ENCODE results near the gene PPIL3.
A peak's percentile ranks its signal among the peaks of the same experiment; 100 is the strongest.

Gene PPIL3

DNA sequence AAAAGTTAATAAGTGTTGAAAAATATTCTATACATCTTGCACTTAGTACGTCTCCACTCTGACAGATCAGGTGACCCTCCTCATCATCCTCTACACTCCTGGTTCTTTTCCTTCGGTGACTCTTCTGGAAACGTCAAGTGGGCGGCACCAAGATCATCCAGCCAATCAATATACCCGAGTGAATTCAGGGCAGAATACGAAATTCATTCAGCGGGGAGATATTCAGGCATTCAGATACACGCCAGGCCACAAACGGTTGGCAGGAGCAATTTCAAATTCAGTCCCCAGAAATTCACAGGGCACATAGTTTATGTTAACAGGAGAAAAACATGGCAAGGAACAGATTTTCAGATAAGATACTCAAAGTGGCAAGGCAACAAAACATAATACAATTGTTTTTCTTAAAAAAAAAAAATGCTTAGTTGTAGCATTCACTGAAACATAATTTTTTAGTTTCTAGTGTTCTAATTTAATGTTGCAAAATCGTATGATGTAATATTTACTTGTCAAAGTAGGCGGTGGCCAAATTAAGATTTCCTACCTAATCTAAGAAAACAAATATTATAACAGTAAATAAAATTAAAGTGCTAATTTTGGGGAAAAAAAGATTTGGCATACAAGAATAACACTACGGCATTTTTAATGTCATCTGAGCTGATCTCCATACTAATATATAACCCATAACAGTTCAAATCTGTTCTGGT lies 28.6 kb downstream of the PPIL3 start:
- peak; percentile 15 for DNase-seq (ENCODE audit: low read depth)

DNA sequence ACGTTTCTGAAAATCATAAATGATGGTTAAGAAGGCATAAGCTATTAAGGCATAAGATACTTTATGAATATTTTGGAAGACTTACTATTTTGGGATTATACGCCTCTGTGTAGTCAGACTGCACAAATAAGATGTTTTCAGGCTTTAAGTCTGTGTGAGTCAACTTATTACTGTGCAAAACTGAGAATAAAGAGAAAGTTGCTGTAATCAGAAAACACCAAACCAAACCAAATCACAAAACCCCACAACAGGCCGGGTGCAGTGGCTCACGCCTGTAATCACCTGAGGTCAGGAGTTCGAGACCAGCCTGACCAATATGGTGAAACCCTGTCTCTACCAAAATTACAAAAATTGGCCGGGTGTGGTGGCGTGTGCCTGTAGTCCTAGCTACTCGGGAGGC lies 32.1 kb downstream of the PPIL3 start:
- DNase-seq (ENCODE audit: low read depth) = peak; percentile 11

DNA sequence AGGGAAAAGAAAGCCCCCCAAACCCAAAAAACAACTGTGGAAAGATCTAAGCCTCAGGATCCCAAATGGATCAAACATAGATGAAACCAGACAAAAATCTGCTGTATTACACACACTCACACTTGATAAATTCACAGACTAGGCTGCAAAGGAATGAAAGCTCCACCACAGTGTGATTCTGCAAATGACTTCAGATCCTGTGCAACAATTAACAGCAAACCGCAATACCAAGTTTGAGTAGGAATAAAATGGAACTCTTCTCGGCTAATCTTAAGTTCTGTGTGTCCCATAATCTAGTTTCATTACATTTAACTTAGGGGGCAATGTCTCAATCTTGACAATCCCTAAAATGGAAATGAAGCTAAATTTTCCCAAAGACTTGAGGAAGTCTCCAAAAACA lies 36.3 kb downstream of the PPIL3 start:
- no peak for DNase-seq (ENCODE audit: low read depth)

DNA sequence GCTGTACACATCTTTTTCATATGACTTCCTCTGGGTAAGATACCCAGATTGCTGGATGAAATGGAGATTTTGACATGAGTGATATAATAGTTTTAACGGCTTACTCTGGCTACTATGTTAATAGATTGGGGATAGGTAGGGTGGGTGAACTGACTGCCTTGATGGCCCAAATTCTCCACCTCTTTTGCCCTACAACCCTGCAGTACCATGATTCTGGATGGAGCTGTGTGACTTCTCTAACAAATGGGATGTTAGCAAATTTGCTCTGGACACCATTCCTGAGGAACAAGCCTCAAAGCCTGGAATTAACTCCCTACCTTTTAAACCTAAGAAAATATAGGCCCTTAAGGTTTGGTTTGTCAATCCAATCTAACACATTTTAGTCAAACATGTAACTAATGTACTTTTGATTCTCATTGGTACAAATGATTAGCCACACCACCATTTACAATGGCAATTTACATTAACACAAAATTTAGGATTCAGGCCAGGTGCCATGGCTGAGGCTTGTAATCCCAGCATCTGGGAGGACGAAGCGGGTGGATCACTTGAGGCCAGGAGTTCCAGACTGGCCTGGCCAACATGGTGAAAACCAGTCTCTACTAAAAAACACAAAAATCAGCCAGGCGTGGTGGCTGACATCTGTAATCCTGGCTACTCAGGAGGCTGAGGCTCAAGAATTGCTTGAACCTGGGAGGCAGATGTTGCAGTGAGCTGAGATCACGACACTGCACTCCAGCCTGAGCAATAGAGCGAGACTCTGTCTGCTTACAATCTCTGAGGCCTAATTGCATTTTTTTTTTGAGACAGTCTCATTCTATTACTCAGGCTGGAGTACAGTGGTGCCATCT lies 37.3 kb downstream of the PPIL3 start:
- DNase-seq (ENCODE audit: low read depth) = no peak

DNA sequence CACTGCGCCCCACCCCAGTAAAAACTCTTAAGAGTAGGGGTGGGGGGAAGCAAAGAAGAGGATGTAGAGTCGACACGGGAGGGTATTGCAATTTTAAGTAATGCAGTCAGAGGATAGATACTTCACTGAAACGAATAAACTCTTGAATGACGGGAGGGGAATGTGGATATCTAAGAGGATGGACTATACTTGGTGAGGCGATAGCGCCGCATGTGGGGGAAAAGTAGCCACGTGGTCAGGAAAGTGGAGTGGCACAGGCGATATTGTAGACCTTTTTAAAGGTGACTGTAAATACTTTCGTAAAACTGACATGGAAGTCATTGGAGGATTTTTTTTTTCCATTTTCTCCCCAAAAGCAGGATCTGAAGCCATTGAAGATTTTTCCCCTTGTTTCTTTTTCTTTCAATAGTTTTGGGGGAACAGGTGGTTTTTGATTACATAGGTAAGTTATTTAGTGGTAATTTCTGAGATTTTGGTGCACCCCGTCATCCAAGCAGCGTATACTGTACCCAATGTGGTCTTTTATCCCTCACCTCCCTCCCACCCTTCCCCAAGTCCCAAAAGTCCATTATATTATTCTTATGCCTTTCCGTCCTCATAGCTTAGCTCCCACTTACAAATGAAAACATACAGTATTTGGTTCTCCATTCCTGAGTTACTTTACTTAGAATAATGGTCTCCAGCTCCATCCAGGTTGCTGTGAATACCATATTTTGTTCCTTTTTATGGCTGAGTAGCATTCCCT lies 38.2 kb downstream of the PPIL3 start:
- no peak for DNase-seq (ENCODE audit: low read depth)

DNA sequence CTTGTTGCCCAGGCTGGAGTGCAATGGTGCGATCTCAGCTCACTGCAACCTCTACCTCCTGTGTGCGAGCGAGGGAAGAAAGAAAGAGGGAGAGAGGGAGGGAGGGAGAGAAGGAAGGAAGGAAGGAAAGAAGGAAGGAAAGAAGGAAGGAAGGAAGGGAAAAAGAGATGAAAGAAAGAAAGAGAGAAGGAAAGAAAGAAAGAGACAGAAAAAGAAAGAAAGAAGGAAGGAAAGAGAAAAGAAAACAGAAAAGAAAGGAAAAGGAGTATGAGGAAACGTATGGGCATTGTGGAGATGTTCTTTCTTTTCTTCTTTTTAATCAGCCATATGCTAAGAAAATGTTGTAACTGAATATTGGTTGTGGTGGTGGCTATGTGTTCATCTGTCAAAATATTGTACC lies 40.9 kb downstream of the PPIL3 start:
- DNase-seq (ENCODE audit: low read depth) = no peak

DNA sequence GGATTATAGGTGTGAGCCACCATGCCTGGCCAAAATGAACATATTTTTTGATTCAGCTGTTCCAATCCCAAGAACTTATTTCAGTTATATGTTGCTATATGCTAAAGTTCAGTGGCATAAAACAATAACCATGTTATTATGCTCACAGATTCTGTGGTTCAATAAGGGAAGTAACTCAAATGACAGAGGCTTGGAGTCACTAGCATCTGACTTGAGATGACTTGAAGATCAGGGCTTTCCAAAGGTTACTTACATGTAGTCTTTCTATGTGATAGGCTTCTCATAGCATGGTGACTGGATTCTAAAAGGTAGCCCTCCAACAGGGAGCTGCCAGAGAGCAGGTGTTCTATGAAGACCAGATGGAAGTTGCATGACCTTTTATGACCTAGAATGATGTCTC lies 41.6 kb downstream of the PPIL3 start:
- no peak for DNase-seq (ENCODE audit: low read depth)

DNA sequence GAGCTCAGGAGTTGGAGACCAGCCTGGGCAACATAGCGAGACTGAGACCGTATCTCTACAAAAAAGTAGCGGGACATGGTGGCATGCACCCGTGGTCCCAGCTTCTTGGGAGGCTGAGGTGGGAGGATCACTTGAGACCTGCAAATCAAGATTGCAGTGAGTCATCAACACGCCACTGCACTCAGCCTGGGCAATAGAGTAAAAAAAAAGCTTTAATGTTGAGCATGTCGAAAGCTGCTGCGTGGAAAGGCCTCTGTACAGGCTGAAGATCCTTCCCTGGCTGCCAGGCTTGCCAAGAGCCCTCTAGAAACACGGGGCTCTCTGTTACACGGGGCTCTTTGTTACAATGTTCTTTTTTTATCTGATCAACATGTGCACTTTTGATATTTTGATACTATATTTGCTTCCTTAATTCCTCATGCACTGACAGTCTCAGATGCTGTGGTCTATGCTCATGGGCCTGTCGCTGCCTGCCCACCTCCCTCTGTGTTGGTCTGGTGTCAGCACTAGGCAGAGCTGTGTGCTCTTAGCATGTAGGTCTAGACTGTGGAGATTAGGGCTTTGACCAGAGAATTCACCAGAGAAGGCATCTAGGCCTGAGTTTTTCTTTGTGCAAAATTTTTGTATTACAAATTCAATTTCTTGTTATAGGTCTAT lies 43.1 kb downstream of the PPIL3 start:
- no peak for DNase-seq (ENCODE audit: low read depth)

DNA sequence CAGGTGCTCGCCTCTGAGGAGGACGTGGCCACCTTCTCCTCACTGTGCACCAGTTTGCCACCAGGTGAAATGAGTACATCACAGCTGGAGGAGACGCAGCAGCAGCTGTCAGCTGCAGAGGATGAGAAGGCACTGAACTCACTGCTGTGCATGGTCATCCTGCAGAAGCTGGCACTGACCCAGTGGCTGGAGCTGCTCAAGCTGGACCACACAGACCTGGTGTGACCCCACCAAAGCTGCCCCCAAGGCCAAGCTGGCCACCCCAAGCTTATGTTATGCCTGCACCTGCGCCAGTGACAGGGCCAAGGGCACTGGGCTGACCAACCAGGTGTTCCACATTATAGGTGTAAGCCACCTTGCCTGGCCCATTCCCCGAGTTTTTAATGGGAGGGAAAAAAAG lies 43.7 kb downstream of the PPIL3 start:
- no peak for DNase-seq (ENCODE audit: low read depth)

DNA sequence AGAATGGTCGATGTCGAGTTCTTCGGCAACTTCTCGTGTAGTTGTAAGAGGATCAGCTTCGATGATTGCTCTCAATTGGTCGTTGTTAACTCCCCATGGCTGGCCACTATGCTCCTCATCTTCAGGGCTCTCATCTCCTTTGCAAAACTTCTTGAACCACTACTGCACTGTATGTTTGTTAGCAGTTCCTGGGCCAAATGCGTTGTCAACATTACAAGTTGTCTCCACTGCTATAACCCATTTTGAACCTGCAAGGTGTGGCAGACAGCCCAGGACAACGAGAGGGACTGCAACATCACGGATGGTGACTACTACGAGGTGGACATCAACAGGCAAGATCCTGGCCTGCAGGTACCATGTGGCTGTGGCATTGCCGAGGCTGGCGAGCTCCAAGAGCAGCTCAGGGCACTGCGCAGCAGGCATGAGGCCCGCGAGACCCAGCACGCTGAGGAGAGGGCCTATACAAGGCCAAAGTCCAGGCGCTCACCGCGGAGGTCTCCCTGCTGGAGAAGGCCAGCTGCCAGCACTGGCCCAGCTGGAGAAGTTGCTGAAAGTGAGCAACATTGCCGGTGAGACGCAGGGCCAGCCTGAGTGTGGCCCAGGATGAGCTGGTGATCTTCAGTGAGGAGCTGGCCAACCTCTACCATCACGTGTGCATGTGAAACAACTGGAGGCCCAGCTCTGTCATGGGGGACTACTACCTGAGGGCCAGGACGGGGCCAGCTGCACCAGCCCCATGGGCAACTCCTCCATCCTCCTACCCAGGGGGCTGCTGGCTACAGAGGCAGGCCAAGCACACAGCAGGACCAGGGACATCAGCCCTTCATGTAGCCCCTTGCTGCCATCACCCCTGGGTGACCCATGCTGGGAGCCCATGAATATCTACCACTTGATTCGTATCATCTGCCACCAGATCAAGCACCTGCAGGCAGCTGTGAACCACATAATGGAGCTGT lies 44.6 kb downstream of the PPIL3 start:
- DNase-seq (ENCODE audit: low read depth) = no peak

DNA sequence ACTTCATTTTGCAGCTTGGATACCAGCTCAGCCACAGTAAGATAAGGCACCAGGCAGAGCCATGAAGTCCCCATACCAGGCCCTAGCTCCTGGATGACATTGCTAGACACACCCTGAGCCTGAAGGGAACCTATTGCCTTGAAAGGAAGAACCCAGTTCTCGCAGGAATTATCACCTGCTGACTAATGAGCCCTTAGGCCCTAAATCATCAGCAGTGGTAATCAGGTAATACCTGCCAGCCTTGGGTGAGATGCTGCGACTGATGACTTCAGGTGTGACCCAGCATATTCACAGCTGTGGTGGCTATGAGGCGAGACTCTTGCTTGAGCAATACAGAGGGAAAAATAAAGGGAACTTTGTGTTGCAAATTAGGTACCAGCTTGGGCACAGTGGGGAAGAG lies 49.4 kb downstream of the PPIL3 start:
- no peak for DNase-seq (ENCODE audit: low read depth)

DNA sequence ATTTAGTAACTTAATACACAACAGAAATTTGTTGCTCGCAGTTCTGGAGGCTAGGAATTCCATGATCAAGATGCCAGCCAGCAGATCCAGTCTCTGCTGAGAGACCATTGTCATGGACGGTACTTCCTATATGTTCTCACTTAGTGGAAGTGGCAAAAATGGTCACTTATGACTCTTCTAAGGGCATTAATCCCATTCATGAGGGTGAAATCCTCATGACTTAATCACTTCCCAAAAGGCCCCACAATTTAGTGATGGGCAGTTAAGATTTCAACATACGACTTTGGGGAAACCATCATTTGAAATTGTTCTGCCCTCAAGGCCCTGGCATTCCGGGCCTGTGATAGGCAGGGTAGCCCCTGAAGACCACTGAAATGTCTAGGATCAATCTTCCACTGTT lies 54.2 kb downstream of the PPIL3 start:
- no peak for DNase-seq (ENCODE audit: low read depth)

DNA sequence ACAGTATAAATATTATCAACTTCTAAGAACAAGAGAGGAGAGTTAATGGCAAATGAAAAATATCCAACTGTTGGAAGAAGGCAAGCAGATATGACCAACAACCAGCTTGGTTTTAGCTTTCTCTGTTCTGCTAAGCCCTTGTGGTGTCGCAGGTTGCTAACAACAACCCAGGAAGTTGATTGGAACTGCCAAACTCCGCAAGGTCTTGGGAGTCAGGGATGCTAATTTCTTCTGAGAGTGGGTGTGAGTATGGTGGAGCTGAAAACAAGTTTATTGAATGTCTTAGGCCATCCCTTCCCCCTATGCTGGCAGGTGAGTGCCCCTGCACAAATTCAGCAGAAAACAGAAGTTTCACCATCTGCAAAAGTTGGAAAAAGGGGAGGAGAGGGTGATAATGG lies 59.6 kb downstream of the PPIL3 start:
- no peak for DNase-seq (ENCODE audit: low read depth)

DNA sequence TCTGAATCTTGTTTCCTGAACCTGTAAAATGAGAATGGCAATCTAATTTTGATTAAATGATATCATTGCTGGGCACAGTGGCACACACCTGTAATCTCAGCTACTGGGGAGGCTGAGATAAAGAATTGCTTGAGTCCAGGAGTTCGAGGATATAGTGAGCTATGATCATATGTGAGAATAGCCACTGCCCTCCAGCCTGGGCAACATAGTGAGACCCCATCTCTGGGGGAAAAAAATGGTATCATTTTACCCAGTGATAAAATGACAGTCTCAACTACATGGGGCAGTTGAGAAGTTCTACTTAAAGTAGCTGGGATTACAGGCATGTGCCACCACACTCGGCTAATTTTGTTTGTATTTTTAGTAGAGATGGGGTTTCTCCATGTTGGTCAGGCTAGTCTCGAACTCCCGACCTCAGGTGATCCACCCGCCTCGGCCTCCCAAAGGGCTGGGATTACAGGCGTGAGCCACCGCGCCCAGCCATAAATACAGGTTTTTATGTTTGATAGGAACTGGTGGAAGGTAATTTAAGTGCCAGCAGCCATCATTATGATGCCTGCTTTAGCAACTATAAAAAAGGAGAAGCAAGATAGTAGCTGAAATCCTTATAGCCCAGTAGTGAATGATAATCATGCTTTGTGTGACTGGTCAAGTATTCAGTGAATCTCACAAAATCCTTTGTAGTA lies 60.2 kb downstream of the PPIL3 start:
- no peak for DNase-seq (ENCODE audit: low read depth)

DNA sequence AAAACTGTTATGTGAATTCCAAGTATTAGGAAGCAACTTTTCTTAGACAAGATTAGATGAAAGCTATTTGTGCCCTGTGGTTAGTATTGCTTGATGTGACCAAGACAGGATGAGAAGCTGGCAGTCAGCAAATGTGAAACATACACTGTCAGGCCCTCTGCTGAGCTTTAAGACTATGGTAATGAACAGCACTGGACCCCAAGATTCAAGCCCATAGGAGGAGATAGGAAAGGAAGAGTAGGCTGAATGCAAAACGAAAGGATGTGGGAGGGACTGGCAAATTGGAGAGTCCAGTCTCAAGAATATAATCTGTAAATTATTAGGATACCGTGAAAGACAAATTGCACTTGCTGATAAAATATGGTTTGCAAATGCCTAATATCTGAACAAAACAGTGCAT lies 60.8 kb downstream of the PPIL3 start:
- no peak for DNase-seq (ENCODE audit: low read depth)

DNA sequence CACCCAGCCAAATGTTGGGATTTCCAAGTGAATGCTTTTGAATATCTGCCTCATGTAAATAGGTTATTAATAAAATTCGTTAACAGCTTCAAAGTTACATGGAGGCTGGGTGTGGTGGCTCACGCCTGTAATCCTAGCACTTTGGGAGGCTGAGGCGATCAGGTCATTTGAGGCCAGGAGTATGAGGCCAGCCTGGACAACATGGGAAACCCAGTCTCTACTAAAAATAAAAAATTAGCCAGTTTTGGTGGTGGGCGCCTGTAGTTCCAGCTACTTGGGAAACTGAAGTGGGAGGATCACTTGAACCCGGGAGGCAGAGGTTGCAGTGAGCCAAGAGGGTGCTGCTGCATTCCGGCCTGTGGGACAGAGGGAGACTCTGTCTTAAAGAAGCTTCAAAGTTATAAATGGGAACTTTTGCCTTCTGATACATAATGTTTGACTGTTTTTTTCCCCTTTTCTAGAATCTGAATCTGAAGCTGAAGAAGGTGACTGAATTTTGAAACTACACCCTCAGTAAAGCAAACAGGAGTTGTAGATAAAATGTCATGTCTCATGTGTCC lies 67.1 kb downstream of the PPIL3 start:
- no peak for DNase-seq (ENCODE audit: low read depth)

All from activated T-cell treated with anti-CD3 and anti-CD28 coated beads for 48 hours (primary cell).